GM13976 (cell line): ENCODE measurements around the gene BORCS8.
A peak's percentile ranks its signal among the peaks of the same experiment; 100 is the strongest.

ENCODE experiments used
- DNase-seq: peaks from one replicate; pipeline ENCODE4 v3.0.0; 2012; ENCODE audit warnings: low spot score
- in situ Hi-C: fragments of 300-500 bp; cut with MboI; formaldehyde crosslinking; loops from one replicate; pipeline ENCODE4 v1.12.0; 2022; ENCODE audit warnings: low sequenced_read_pairs, mixed read lengths, inconsistent platforms; ENCODE audit not compliant: unreplicated experiment
- TF ChIP-seq, protein P1 (sequence below): IDR thresholded peaks from 2 replicates; pipeline ENCODE4 v1.5.1; 2012; ENCODE audit warnings: borderline replicate concordance, mild to moderate bottlenecking; ENCODE audit not compliant: insufficient read depth; ENCODE audit errors: extremely low read depth, missing control alignments, control extremely low read depth

The BORCS8 gene

DNA sequence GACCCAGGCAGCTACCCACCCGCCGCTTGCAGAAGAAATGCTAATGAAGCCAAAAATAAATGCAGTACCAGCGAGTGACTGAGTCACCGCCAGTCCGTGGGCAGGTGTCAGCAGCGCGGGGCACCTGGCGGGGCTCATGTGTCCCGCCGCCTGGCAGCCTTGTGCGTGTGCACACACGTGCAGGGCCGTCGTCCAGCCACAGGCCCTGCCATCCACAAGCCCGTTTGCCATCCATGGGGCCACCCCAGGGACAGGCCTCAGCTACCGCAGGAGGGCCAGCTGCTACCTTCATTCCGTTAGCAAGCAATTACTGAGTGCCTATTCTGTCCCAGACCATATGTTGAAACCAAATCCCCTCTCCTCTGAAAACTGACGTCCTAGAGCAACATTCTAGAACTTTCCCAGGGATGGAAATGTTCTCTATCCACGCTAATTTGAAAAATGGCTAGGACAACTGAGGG, 40.3 kb upstream of the BORCS8 start:
- no peak for DNase-seq
- TF ChIP-seq, protein P1, sequence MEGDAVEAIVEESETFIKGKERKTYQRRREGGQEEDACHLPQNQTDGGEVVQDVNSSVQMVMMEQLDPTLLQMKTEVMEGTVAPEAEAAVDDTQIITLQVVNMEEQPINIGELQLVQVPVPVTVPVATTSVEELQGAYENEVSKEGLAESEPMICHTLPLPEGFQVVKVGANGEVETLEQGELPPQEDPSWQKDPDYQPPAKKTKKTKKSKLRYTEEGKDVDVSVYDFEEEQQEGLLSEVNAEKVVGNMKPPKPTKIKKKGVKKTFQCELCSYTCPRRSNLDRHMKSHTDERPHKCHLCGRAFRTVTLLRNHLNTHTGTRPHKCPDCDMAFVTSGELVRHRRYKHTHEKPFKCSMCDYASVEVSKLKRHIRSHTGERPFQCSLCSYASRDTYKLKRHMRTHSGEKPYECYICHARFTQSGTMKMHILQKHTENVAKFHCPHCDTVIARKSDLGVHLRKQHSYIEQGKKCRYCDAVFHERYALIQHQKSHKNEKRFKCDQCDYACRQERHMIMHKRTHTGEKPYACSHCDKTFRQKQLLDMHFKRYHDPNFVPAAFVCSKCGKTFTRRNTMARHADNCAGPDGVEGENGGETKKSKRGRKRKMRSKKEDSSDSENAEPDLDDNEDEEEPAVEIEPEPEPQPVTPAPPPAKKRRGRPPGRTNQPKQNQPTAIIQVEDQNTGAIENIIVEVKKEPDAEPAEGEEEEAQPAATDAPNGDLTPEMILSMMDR = no peak

DNA sequence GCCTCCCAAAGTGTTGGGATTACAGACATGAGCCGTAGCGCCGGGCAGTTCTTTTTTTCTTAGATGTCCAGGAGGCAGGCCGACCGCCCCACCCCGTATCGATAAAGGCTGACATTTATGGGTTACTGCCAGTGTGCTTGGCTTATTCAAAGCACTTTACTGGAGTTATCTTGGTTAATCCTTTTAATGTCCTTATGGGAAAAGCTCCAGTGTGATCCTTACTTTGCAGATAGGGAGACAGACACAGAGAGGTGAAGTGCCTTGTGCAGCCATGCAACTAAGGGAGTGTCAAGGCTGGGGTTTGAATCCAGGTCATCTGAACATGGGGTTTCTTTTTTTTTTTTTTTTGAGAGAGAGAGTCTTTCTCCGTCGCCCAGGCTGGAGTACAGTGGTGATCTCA, 39.0 kb upstream of the BORCS8 start:
- no peak for DNase-seq
- TF ChIP-seq, protein P1 = no peak
- in situ Hi-C loops = no loop called here

More for the DNA sequence above, 40.3 kb upstream of the BORCS8 start:
- in situ Hi-C loops = no loop called here

DNA sequence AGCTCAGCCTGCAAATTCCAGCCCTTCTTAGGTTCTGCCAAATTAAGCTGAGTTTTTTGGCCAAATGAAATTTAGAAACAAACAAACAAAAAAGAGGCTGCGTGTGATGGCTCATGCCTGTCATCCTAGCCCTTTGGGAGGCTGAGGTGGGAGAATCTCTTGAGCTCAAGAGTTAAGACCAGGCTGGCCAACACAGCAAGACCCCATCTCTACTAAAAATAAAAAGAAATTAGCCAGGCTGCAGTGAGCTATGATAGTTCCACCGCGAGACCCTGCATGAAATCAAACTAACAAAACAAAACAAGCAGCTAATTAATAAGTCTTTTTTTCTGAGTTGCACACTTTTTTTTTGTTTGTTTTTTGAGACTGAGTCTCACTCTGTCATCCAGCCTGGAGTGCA, 37.7 kb upstream of the BORCS8 start:
- TF ChIP-seq, protein P1 = no peak
- no peak for DNase-seq
- in situ Hi-C loops = no loop called here

DNA sequence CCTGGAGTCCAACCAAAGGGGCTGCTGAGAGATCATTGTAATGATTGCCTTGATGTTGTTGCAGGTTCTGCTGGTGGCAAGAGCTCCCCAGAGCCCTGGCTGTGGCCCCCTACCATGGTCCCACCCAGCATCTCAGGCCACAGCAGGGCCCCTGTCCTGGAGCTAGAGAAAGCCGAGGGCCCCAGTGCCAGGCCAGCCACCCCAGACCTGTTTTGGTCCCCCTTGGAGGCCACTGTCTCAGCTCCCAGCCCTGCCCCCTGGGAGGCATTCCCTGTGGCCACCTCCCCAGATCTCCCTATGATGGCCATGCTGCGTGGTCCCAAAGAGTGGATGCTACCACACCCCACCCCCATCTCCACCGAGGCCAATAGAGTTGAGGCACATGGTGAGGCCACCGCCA, 35.3 kb upstream of the BORCS8 start:
- peak; percentile 32 for DNase-seq

DNA sequence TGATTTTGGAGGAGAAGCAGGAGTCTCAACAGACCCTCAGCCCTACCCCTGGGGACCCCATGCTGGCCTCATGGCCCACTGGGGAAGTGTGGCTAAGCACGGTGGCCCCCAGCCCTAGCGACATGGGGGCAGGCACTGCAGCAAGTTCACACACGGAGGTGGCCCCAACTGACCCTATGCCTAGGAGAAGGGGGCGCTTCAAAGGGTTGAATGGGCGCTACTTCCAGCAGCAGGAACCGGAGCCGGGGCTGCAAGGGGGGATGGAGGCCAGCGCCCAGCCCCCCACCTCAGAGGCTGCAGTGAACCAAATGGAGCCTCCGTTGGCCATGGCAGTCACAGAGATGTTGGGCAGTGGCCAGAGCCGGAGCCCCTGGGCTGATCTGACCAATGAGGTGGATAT, 34.7 kb upstream of the BORCS8 start:
- in situ Hi-C loops = no loop called here
- TF ChIP-seq, protein P1 = no peak
- DNase-seq = no peak

More for the DNA sequence above, 35.3 kb upstream of the BORCS8 start:
- TF ChIP-seq, protein P1 = no peak
- in situ Hi-C loops = no loop called here

DNA sequence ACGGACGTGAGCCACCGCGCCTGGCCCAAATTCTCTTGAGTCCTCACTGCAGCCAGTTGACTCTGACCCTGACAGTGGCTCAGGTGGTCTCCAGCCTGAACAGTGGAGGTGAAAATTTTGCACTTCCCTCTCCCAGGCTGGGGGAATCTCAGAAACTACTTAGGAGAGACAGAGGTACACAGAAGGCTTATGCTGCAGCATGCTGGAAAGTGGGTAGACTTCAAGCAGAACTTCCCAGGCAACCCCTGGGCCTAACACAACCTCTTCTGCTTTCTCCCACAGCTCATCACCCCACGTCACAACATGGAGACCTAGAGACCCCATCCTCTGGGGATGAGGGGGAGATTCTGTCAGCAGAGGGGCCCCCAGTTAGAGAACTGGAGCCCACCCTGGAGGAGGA, 34.3 kb upstream of the BORCS8 start:
- in situ Hi-C loops = no loop called here
- no peak for DNase-seq
- TF ChIP-seq, protein P1 = no peak
